Activated T-cell treated with anti-CD3 and anti-CD28 coated beads, Interleukin-2, amount 50 U/mL, for 4 hours (primary cell): ENCODE results near the gene DAZAP1. TPM values are rescaled to one million over a fixed set of nuclear protein-coding genes. Genes with fewer than 3 reads are reported as not detected.

Source experiments
- ATAC-seq, 2 donors: fragments of 200-7000 bp; cut with Tn5 transposase; one replicate each; pipeline ENCODE4 v1.10.0; 2021
- DNase-seq: peaks from one replicate; pipeline ENCODE4 v3.0.0-alpha.2; 2020
- H3K27me3 Mint-ChIP-seq: one replicate; pipeline ENCODE4 v1.8.0; 2021; ENCODE audit warnings: low read depth, mixed read lengths
- H3K36me3 Mint-ChIP-seq: one replicate; pipeline ENCODE4 v1.8.0; 2022; ENCODE audit warnings: mixed read lengths; ENCODE audit not compliant: insufficient read depth
- H3K4me1 Mint-ChIP-seq: one replicate; pipeline ENCODE4 v1.8.0; 2021; ENCODE audit warnings: low read depth, mixed read lengths
- H3K4me3 Mint-ChIP-seq: one replicate; pipeline ENCODE4 v1.8.0; 2021; ENCODE audit warnings: mild to moderate bottlenecking, moderate library complexity, mixed read lengths
- H3K9me3 Mint-ChIP-seq: one replicate; pipeline ENCODE4 v1.8.0; 2021; ENCODE audit warnings: mixed read lengths
- total RNA-seq, 3 donors: library from RNA; stranded (reverse); gene quantifications; one replicate each; pipeline ENCODE4 v1.2.1, GENCODE V29; 2021

Gene DAZAP1
- total RNA-seq, 3 donors from 2014 or later: 296 to 322 (median 303) TPM

- H3K4me3 Mint-ChIP-seq: peak overlapping the region; percentile 86
- ATAC-seq (peak; percentile 1 to 2), DNase-seq (no peak)
- peaks cover 15% of the 10 kb centered on the region for H3K4me1 Mint-ChIP-seq
- peaks cover 2% of the 10 kb centered on the region for H3K27me3 Mint-ChIP-seq
- H3K9me3 Mint-ChIP-seq: no peaks in the 10 kb centered on the region
- peaks cover 5% of the 10 kb centered on the region for H3K36me3 Mint-ChIP-seq
These were observed 23.3 kb upstream of the DAZAP1 start for GRCh38 chr19:1384085-1384462.

GRCh38 chr19:1384478-1385110 is 22.8 kb upstream of the DAZAP1 start:
- peaks cover 15% of the 10 kb centered on the region for H3K4me1 Mint-ChIP-seq
- H3K27me3 Mint-ChIP-seq: peaks cover 2% of the 10 kb centered on the region
- ATAC-seq (no peak), DNase-seq (no peak)
- H3K9me3 Mint-ChIP-seq: no peaks in the 10 kb centered on the region
- H3K4me3 Mint-ChIP-seq: peak overlapping the region; percentile 86
- peaks cover 10% of the 10 kb centered on the region for H3K36me3 Mint-ChIP-seq

GRCh38 chr19:1385816-1386215 is 21.6 kb upstream of the DAZAP1 start:
- Mint-ChIP-seq H3K9me3 (no peaks in the 10 kb centered on the region), H3K27me3 (peaks cover 2% of the 10 kb centered on the region), H3K4me1 (peaks cover 15% of the 10 kb centered on the region), H3K36me3 (peaks cover 11% of the 10 kb centered on the region), H3K4me3 (peak overlapping the region; percentile 33)
- ATAC-seq: no peak
- DNase-seq: no peak

- peaks cover 15% of the 10 kb centered on the region for H3K4me1 Mint-ChIP-seq
- H3K27me3 Mint-ChIP-seq: peaks cover 2% of the 10 kb centered on the region
- no peaks in the 10 kb centered on the region for H3K9me3 Mint-ChIP-seq
- ATAC-seq (no peak), DNase-seq (no peak)
- H3K36me3 Mint-ChIP-seq: peaks cover 15% of the 10 kb centered on the region
- H3K4me3 Mint-ChIP-seq: no peak overlapping the region
These were observed 20.3 kb upstream of the DAZAP1 start for GRCh38 chr19:1386945-1387683.

- Mint-ChIP-seq H3K4me3 (no peak overlapping the region), H3K36me3 (peaks cover 20% of the 10 kb centered on the region), H3K27me3 (peaks cover 2% of the 10 kb centered on the region), H3K9me3 (no peaks in the 10 kb centered on the region), H3K4me1 (peaks cover 13% of the 10 kb centered on the region)
- no peak for DNase-seq
- no peak for ATAC-seq
These were observed 19.4 kb upstream of the DAZAP1 start for GRCh38 chr19:1387684-1388636.

- Mint-ChIP-seq H3K9me3 (no peaks in the 10 kb centered on the region), H3K36me3 (peaks cover 23% of the 10 kb centered on the region), H3K4me3 (no peak overlapping the region), H3K4me1 (peaks cover 8% of the 10 kb centered on the region), H3K27me3 (no peaks in the 10 kb centered on the region)
- ATAC-seq: no peak
- DNase-seq: no peak
These were observed 18.8 kb upstream of the DAZAP1 start for GRCh38 chr19:1388637-1389026.

GRCh38 chr19:1389033-1389940 is 18.1 kb upstream of the DAZAP1 start:
- no peak for ATAC-seq
- Mint-ChIP-seq H3K4me3 (no peak overlapping the region), H3K27me3 (no peaks in the 10 kb centered on the region), H3K36me3 (peaks cover 23% of the 10 kb centered on the region), H3K9me3 (no peaks in the 10 kb centered on the region), H3K4me1 (peaks cover 8% of the 10 kb centered on the region)
- DNase-seq: no peak

GRCh38 chr19:1390890-1391423 is 16.4 kb upstream of the DAZAP1 start:
- no peaks in the 10 kb centered on the region for H3K9me3 Mint-ChIP-seq
- DNase-seq: no peak
- H3K36me3 Mint-ChIP-seq: peaks cover 21% of the 10 kb centered on the region
- no peaks in the 10 kb centered on the region for H3K27me3 Mint-ChIP-seq
- ATAC-seq: no peak
- no peak overlapping the region for H3K4me3 Mint-ChIP-seq
- H3K4me1 Mint-ChIP-seq: peaks cover 3% of the 10 kb centered on the region

- Mint-ChIP-seq H3K36me3 (peaks cover 21% of the 10 kb centered on the region), H3K27me3 (no peaks in the 10 kb centered on the region), H3K4me1 (peaks cover 6% of the 10 kb centered on the region), H3K9me3 (no peaks in the 10 kb centered on the region), H3K4me3 (no peak overlapping the region)
- ATAC-seq (no peak), DNase-seq (no peak)
These were observed 15.0 kb upstream of the DAZAP1 start for GRCh38 chr19:1392407-1392806.

- peaks cover 6% of the 10 kb centered on the region for H3K4me1 Mint-ChIP-seq
- no peaks in the 10 kb centered on the region for H3K9me3 Mint-ChIP-seq
- ATAC-seq: no peak
- H3K36me3 Mint-ChIP-seq: peaks cover 21% of the 10 kb centered on the region
- no peak for DNase-seq
- no peaks in the 10 kb centered on the region for H3K27me3 Mint-ChIP-seq
- no peak overlapping the region for H3K4me3 Mint-ChIP-seq
These were observed 14.4 kb upstream of the DAZAP1 start for GRCh38 chr19:1392939-1393530.

- Mint-ChIP-seq H3K9me3 (no peaks in the 10 kb centered on the region), H3K36me3 (peaks cover 20% of the 10 kb centered on the region), H3K4me3 (no peak overlapping the region), H3K27me3 (no peaks in the 10 kb centered on the region), H3K4me1 (peaks cover 6% of the 10 kb centered on the region)
- DNase-seq: no peak
- no peak for ATAC-seq
These were observed 13.5 kb upstream of the DAZAP1 start for GRCh38 chr19:1393841-1394240.

- DNase-seq (no peak), ATAC-seq (no peak)
- Mint-ChIP-seq H3K27me3 (no peaks in the 10 kb centered on the region), H3K36me3 (peaks cover 14% of the 10 kb centered on the region), H3K9me3 (no peaks in the 10 kb centered on the region), H3K4me3 (no peak overlapping the region), H3K4me1 (peaks cover 6% of the 10 kb centered on the region)
These were observed 12.9 kb upstream of the DAZAP1 start for GRCh38 chr19:1394252-1395193.
